SK-N-SH treated with all-trans-retinoic acid at 6 μM for 48 hours (cell line): Measurements from ENCODE around the gene SIRT6.
"Not testable (repeated sequence)": the region's sequence is repeated elsewhere in the genome, so short reads cannot be mapped to it uniquely, and the experiment has no call there.

Experiments used
- ARNTL ChIP-seq: fragments of 450-650 bp; formaldehyde crosslinking; IDR thresholded peaks from 2 replicates; pipeline ENCODE4 v1.5.0; 2020; ENCODE audit warnings: low read depth, mild to moderate bottlenecking, moderate library complexity, borderline replicate concordance
- BACH2 ChIP-seq: fragments of 250-450 bp; sonication (Bioruptor Pico); IDR thresholded peaks from 2 replicates; pipeline ENCODE4 v1.9.0; 2021; ENCODE audit warnings: mild to moderate bottlenecking, borderline replicate concordance
- CSDC2 ChIP-seq: fragments of 250-450 bp; sonication (Bioruptor Pico); IDR thresholded peaks from 2 replicates; pipeline ENCODE4 v1.5.0; 2020; ENCODE audit warnings: mild to moderate bottlenecking, moderate library complexity
- ESRRG ChIP-seq: fragments of 250-450 bp; sonication (Bioruptor Pico); IDR thresholded peaks from 2 replicates; pipeline ENCODE4 v1.6.1; 2021; ENCODE audit warnings: mild to moderate bottlenecking
- ISL1 ChIP-seq: fragments of 250-450 bp; sonication (Bioruptor Pico); IDR thresholded peaks from 2 replicates; pipeline ENCODE4 v2.1.2; 2022; ENCODE audit warnings: mild to moderate bottlenecking, moderate library complexity
- PPARA ChIP-seq: fragments of 250-450 bp; sonication (Bioruptor Pico); IDR thresholded peaks from 2 replicates; pipeline ENCODE4 v1.5.0; 2020; ENCODE audit warnings: mild to moderate bottlenecking, borderline replicate concordance
- RARB ChIP-seq: fragments of 250-450 bp; sonication (Bioruptor Pico); IDR thresholded peaks from 2 replicates; pipeline ENCODE4 v1.8.0; 2021; ENCODE audit warnings: mild to moderate bottlenecking, moderate library complexity
- SNAI2 ChIP-seq: fragments of 250-450 bp; sonication (Bioruptor Pico); IDR thresholded peaks from 2 replicates; pipeline ENCODE4 v1.5.0; 2020; ENCODE audit warnings: mild to moderate bottlenecking, moderate library complexity
- TCF4 ChIP-seq: fragments of 250-450 bp; sonication (Bioruptor Pico); IDR thresholded peaks from 2 replicates; pipeline ENCODE4 v1.8.0; 2021; ENCODE audit warnings: mild to moderate bottlenecking, moderate library complexity, borderline replicate concordance
- ZC3H10 ChIP-seq: fragments of 250-450 bp; sonication (Bioruptor Pico); IDR thresholded peaks from 2 replicates; pipeline ENCODE4 v1.5.1; 2021; ENCODE audit warnings: mild to moderate bottlenecking, moderate library complexity
- ZFP3 ChIP-seq: fragments of 250-450 bp; sonication (Bioruptor Pico); IDR thresholded peaks from 2 replicates; pipeline ENCODE4 v1.5.0; 2020; ENCODE audit warnings: mild to moderate bottlenecking, moderate library complexity
- ZFP30 ChIP-seq: fragments of 450-650 bp; formaldehyde crosslinking; IDR thresholded peaks from 2 replicates; pipeline ENCODE4 v1.5.0; 2022; ENCODE audit warnings: mild to moderate bottlenecking, moderate library complexity
- ZNF70 ChIP-seq: fragments of 450-650 bp; formaldehyde crosslinking; IDR thresholded peaks from 2 replicates; pipeline ENCODE4 v1.5.0; 2020; ENCODE audit warnings: mild to moderate bottlenecking, moderate library complexity
- TF ChIP-seq, protein P1 (sequence below): fragments of 250-450 bp; sonication (Bioruptor Pico); IDR thresholded peaks from 2 replicates; pipeline ENCODE4 v1.8.0; 2020; ENCODE audit warnings: mild to moderate bottlenecking, moderate library complexity, borderline replicate concordance

DNA sequence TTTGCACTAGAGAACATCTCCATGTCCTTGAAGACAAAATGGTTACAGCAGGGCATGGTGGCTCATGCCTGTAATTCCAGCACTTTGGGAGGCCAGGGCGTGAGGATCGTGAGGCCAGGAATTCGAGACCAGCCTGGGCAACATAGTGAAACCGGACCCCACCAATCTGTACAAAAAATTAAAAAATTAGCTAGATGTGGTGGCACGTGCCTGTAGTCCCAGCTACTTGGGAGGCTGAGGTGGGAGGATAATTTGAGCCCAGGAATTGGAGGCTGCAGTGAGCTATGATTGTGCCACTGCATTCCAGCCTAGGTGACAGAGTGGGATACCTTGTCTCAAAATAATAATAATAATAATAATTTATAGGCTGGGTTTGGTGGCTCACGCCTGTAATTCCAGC, 47.9 kb upstream of the SIRT6 start:
- not testable (repeated sequence) for TF ChIP-seq RARB (CRISPR knock-in tag); CSDC2 (CRISPR knock-in tag); ISL1 (CRISPR knock-in tag); ZFP30 (CRISPR knock-in tag); BACH2 (CRISPR knock-in tag); PPARA (CRISPR knock-in tag); ZFP3; ARNTL; TCF4 (CRISPR knock-in tag); ZNF70 (CRISPR knock-in tag); ZC3H10; ESRRG (CRISPR knock-in tag); SNAI2 (CRISPR knock-in tag)
- TF ChIP-seq, protein P1, sequence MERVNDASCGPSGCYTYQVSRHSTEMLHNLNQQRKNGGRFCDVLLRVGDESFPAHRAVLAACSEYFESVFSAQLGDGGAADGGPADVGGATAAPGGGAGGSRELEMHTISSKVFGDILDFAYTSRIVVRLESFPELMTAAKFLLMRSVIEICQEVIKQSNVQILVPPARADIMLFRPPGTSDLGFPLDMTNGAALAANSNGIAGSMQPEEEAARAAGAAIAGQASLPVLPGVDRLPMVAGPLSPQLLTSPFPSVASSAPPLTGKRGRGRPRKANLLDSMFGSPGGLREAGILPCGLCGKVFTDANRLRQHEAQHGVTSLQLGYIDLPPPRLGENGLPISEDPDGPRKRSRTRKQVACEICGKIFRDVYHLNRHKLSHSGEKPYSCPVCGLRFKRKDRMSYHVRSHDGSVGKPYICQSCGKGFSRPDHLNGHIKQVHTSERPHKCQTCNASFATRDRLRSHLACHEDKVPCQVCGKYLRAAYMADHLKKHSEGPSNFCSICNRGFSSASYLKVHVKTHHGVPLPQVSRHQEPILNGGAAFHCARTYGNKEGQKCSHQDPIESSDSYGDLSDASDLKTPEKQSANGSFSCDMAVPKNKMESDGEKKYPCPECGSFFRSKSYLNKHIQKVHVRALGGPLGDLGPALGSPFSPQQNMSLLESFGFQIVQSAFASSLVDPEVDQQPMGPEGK (CRISPR knock-in tag) = not testable (repeated sequence)
